Spleen (tissue), 7 donors: Measurements from ENCODE around the gene OTX2.

Experiments
- CTCF ChIP-seq, 11 experiments: fragments of 200-600 bp in 7 of 11; fragments of 450-650 bp in 4 of 11; sonication (generic) in 4 of 11; IDR thresholded peaks in 8 of 11; conservative IDR thresholded peaks in 3 of 11; 1 replicate in 7 of 11; 2 replicates in 4 of 11; pipeline versions ENCODE4 v1.4.0 to v1.8.0; 2016 to 2021; ENCODE audit warnings: antibody characterized with exemption in 11 of 11, inconsistent platforms in 4 of 11, mild to moderate bottlenecking in 1 of 11
- POLR2A ChIP-seq, 3 donors: fragments of 450-650 bp; IDR thresholded peaks; one replicate each; pipeline ENCODE4 v1.5.1; 2017; ENCODE audit warnings: antibody characterized with exemption in 3 of 3, mild to moderate bottlenecking in 1 of 3
- POLR2AphosphoS5 ChIP-seq, 3 donors: sonication (generic); formaldehyde crosslinking; IDR thresholded peaks; one replicate each; pipeline ENCODE4 v1.5.1; 2017; ENCODE audit warnings: antibody characterized with exemption in 3 of 3
- donor health status: DM: no; HTN: no; CAD: no; lungs with moderate emphysema.
- donor health status: DM: no; HTN: no; CAD: no.
- donor health status: DM: no; HTN: no; CAD: no.

- TF ChIP-seq CTCF (IDR thresholded peaks at IDR 0.05 in 8 of 11, conservative IDR thresholded peaks at IDR 0.05 in 3 of 11) (no peak), POLR2A (IDR thresholded peaks at IDR 0.05) (no peak), POLR2AphosphoS5 (IDR thresholded peaks at IDR 0.05) (no peak)
These were observed 7.2 kb upstream of the OTX2 start for GRCh38 chr14:56817396-56817921.
